Measurements from ENCODE around the gene C1QTNF6. TPM values are rescaled to one million over a fixed set of nuclear protein-coding genes. Genes with fewer than 3 reads are reported as not detected.

The C1QTNF6 gene
- total and polyA plus RNA-seq, 2 donors (not counting 3 experiments of a cell fraction or from before 2014, with no cell fraction given) = 20.2 to 27.6 TPM

- FAIRE-seq (no peak), DNase-seq (ENCODE audit: low read depth, low spot score) (no peak)
- H3K4me3 ChIP-seq (replicated peaks in 1 of 3; ENCODE audit: insufficient read depth in 1 of 3, low read depth in 1 of 3, low read length in 3 of 3) = no peak overlapping the region
- no peaks in the 10 kb centered on the region for H3K9me1 ChIP-seq (replicated peaks; ENCODE audit: control insufficient read depth, extremely low read depth, insufficient read depth, low read length)
- dilution Hi-C loops (cut with MboI; ENCODE audit: extremely low pct_ligation_motif_present, low sequenced_read_pairs) = no loop called here
- intact Hi-C loops (cut with micrococcal nuclease) = no loop called here
- no TSS peak for BruUV-seq (replicated peaks)
- peaks cover 0 to 3% of the 10 kb centered on the region in 2 experiments for H3K27me3 ChIP-seq (ENCODE audit: control insufficient read depth in 2 of 2, insufficient read depth in 2 of 2, low read length in 2 of 2)
- H4K20me1 ChIP-seq (replicated peaks; ENCODE audit: control insufficient read depth, extremely low read depth, insufficient read depth, low read length) = no peaks in the 10 kb centered on the region
- no peaks in the 10 kb centered on the region for H3K79me2 ChIP-seq (ENCODE audit: control insufficient read depth, insufficient read depth, low read length)
- no peak overlapping the region for H3K27ac ChIP-seq (ENCODE audit: insufficient read depth, low read depth, low read length)
- no peak for TF ChIP-seq MYC (IDR thresholded peaks at IDR 0.05; ENCODE audit: low read depth, low read length)
- TF ChIP-seq MAX (IDR thresholded peaks at IDR 0.05; ENCODE audit: insufficient read depth, insufficient read length) = no peak
- CTCF ChIA-PET = interaction anchor here (0.8 kb wide), 1 partner anchor 9 kb away, joined by 4 read pairs; no protein-coding TSS in a partner anchor
- H3K9me3 ChIP-seq (replicated peaks; ENCODE audit: control insufficient read depth, insufficient read depth, low read length) = no peaks in the 10 kb centered on the region
- no peaks in the 10 kb centered on the region for H3K4me1 ChIP-seq (ENCODE audit: control insufficient read depth, extremely low read depth, insufficient read depth, low read length)
- no peak overlapping the region for H2AFZ ChIP-seq (ENCODE audit: low read depth, low read length)
- POLR2A ChIA-PET = no interaction called here
- no peak overlapping the region for H3K9ac ChIP-seq (replicated peaks; ENCODE audit: extremely low read depth, insufficient read depth, low read length)
- no peak overlapping the region for H3K4me2 ChIP-seq (ENCODE audit: insufficient read depth, low read length)
- H3K36me3 ChIP-seq (ENCODE audit: control insufficient read depth in 2 of 2, extremely low read depth in 1 of 2, insufficient read depth in 2 of 2, low read length in 2 of 2) = no peaks in the 10 kb centered on the region
These were observed 20.5 kb upstream of the C1QTNF6 start for GRCh38 chr22:37208401-37209139.

GRCh38 chr22:37207981-37208380 is 19.9 kb upstream of the C1QTNF6 start:
- FAIRE-seq = no peak

More at GRCh38 chr22:37207981-37208380, 19.9 kb upstream of the C1QTNF6 start:
- Histone ChIP-seq H3K9me1 (replicated peaks; ENCODE audit: control insufficient read depth, extremely low read depth, insufficient read depth, low read length) (no peaks in the 10 kb centered on the region), H2AFZ (ENCODE audit: low read depth, low read length) (no peak overlapping the region), H3K27ac (ENCODE audit: insufficient read depth, low read depth, low read length) (no peak overlapping the region), H3K36me3 (ENCODE audit: control insufficient read depth in 2 of 2, extremely low read depth in 1 of 2, insufficient read depth in 2 of 2, low read length in 2 of 2) (no peaks in the 10 kb centered on the region), H3K4me2 (ENCODE audit: insufficient read depth, low read length) (no peak overlapping the region), H3K4me1 (ENCODE audit: control insufficient read depth, extremely low read depth, insufficient read depth, low read length) (no peaks in the 10 kb centered on the region), H3K27me3 (ENCODE audit: control insufficient read depth in 2 of 2, insufficient read depth in 2 of 2, low read length in 2 of 2) (no peaks in the 10 kb centered on the region), H3K9me3 (replicated peaks; ENCODE audit: control insufficient read depth, insufficient read depth, low read length) (no peaks in the 10 kb centered on the region), H4K20me1 (replicated peaks; ENCODE audit: control insufficient read depth, extremely low read depth, insufficient read depth, low read length) (no peaks in the 10 kb centered on the region), H3K4me3 (replicated peaks in 1 of 3; ENCODE audit: insufficient read depth in 1 of 3, low read depth in 1 of 3, low read length in 3 of 3) (no peak overlapping the region), H3K79me2 (ENCODE audit: control insufficient read depth, insufficient read depth, low read length) (no peaks in the 10 kb centered on the region), H3K9ac (replicated peaks; ENCODE audit: extremely low read depth, insufficient read depth, low read length) (no peak overlapping the region)
- TF ChIP-seq GATA2 (IDR thresholded peaks at IDR 0.05; ENCODE audit: insufficient read depth, insufficient read length, low read depth, low read length) (no peak), EZH2 (IDR thresholded peaks at IDR 0.05; ENCODE audit: borderline replicate concordance, low read depth, low read length, severe bottlenecking) (no peak), MAX (IDR thresholded peaks at IDR 0.05; ENCODE audit: insufficient read depth, insufficient read length) (no peak), JUN (IDR thresholded peaks at IDR 0.05; ENCODE audit: borderline replicate concordance, insufficient read depth, insufficient read length, low read depth) (no peak)
- dilution Hi-C loops (cut with MboI; ENCODE audit: extremely low pct_ligation_motif_present, low sequenced_read_pairs) = no loop called here
- POLR2A ChIA-PET = no interaction called here
- DNase-seq (ENCODE audit: low read depth, low spot score) = no peak
- no TSS peak for BruUV-seq (replicated peaks)
- CTCF ChIA-PET = interaction anchor here (1.3 kb wide), 1 partner anchor 162 kb away, joined by 4 read pairs; no protein-coding TSS in a partner anchor
- intact Hi-C loops (cut with micrococcal nuclease) = no loop called here

Data from endothelial cell of umbilical vein (primary cell).